Stomach (tissue), 9 donors: ENCODE measurements around the gene GOLGA6L10. TPM values are rescaled to one million over a fixed set of nuclear protein-coding genes. Genes with fewer than 3 reads are reported as not detected.

ENCODE experiments used
- DNase-seq, 2 donors: peaks; one replicate each; pipeline versions ENCODE4 v3.0.0 to v3.0.0-alpha.2; 2013 to 2019
- H3K27ac ChIP-seq, 5 donors: fragments of 200-600 bp in 4 of 5; sonication (generic) in 4 of 5; one replicate each; pipeline ENCODE4 v1.5.1; 2013 to 2019; ENCODE audit warnings: mild to moderate bottlenecking in 1 of 5, moderate library complexity in 1 of 5
- H3K27me3 ChIP-seq, 3 donors: fragments of 200-600 bp; sonication (generic); one replicate each; pipeline ENCODE4 v1.5.1; 2017 to 2019; ENCODE audit warnings: mixed run types in 1 of 3
- H3K36me3 ChIP-seq, 4 donors: fragments of 200-600 bp; sonication (generic); 1 replicate in 3 of 4; 2 replicates in 1 of 4; pipeline ENCODE4 v1.5.1; 2016 to 2019
- H3K4me1 ChIP-seq, 4 donors: fragments of 200-600 bp; sonication (generic); one replicate each; pipeline ENCODE4 v1.5.1; 2016 to 2019
- H3K4me3 ChIP-seq, 4 donors: fragments of 200-600 bp; sonication (generic) in 3 of 4; one replicate each; pipeline ENCODE4 v1.5.1; 2016 to 2019; ENCODE audit warnings: mild to moderate bottlenecking in 1 of 4
- H3K9me3 ChIP-seq, 4 donors: fragments of 200-600 bp; sonication (generic); one replicate each; pipeline ENCODE4 v1.5.1; 2016 to 2019
- EP300 ChIP-seq: sonication (generic); formaldehyde crosslinking; IDR thresholded peaks from one replicate; pipeline ENCODE4 v1.6.1; 2017; ENCODE audit warnings: antibody characterized with exemption
- POLR2A ChIP-seq, 4 donors: fragments of 450-650 bp; IDR thresholded peaks; one replicate each; pipeline ENCODE4 v1.6.1; 2016; ENCODE audit warnings: antibody characterized with exemption in 4 of 4, control low read depth in 2 of 4, mild to moderate bottlenecking in 1 of 4, moderate library complexity in 1 of 4
- POLR2AphosphoS5 ChIP-seq, 3 donors: sonication (generic); formaldehyde crosslinking; IDR thresholded peaks; one replicate each; pipeline ENCODE4 v1.6.1; 2016; ENCODE audit warnings: antibody characterized with exemption in 3 of 3
- WGBS, 5 donors: extraction: QIAGEN DNeasy Blood & Tissue Kit in 3 of 5; methylation state at CpG; one replicate each; pipeline versions ENCODE4 v1.1.5 to v1.1.7; 2013 to 2018; 5-methylcytosine and 5-hydroxymethylcytosine counted together
- intact Hi-C: fragments of 100-400 bp; cut with DNase I; formaldehyde crosslinking; loops from one replicate; pipeline ENCODE4 v1.15.1; 2023; ENCODE audit warnings: low total_unique reads
- polyA plus RNA-seq, 3 donors: library from polyadenylated mRNA; stranded (reverse); fragments of 200-250 nt; gene quantifications; one replicate each; pipeline ENCODE4 v1.2.3, GENCODE V29; 2013
- total RNA-seq, 5 donors: library from RNA; depleted of rRNA; stranded (reverse); fragments of >200 nt; gene quantifications; one replicate each; pipeline versions ENCODE4 v1.1.0 to v1.2.3, GENCODE V29; 2014 to 2016
- TF ChIP-seq, protein P1 (sequence below), 7 experiments: fragments of 450-650 bp in 4 of 7; fragments of 200-600 bp in 3 of 7; sonication (generic) in 3 of 7; IDR thresholded peaks; one replicate each; pipeline ENCODE4 v1.5.1; 2016 to 2019; ENCODE audit warnings: antibody characterized with exemption in 7 of 7, control low read depth in 2 of 7, mild to moderate bottlenecking in 1 of 7
- donor health status: healthy with polysubstance abuse.
- donor health status: Bipolar disorder and iron deficiency.
- donor health status: healthy.

The GOLGA6L10 gene
- total and polyA plus RNA-seq, 8 donors, result 1.0 to 11.6 (median 2.2) TPM; not detected in 1

DNA sequence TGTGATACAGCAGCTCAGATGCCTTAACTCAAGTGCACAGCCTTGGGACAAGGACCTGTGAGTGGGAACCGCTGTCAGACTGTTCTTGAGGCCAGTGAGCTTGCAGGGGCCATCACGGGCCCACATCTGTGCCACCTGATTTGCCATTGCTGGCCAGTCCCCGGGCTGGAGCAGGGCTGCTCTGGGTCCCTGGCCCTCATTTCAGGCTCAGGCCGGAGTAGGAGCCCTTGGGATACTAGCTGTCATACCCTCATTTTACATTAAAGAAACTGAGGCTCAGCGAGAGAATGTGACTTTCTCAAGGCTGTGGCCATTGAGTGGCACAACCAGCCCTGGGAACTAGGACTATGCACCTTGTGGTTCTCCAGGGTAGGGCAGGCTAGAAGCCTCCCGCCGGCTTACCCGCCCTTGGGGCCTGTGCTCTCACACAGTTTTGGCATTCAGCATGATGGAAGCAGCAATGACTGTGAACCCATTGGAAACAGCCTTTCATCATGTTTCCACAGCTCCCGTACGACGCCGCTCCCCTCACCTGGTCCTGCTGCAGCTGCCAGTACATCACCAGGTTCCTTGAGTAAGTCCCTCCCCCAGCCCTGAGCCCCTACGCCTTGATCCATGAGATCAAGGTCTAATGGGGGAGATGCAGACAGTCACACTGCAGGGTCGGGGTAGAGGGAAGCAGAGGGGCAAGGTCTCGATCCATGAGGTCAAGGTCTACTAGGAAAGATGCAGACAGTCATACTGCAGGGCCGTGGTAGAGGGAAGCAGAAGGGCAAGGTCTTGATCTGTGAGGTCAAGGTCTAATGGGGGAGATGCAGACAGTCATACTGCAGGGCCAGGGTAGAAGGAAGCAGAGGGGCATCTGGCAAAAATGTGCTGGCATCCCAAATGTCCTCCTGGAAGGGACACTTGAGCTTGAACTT lies 42.2 kb downstream of the GOLGA6L10 start:
- Histone ChIP-seq H3K4me3 (no peak overlapping the region), H3K27ac (no peak overlapping the region), H3K36me3 (no peaks in the 10 kb centered on the region), H3K27me3 (no peaks in the 10 kb centered on the region), H3K4me1 (no peaks in the 10 kb centered on the region), H3K9me3 (no peaks in the 10 kb centered on the region)
- intact Hi-C loops, result no loop called here
- TF ChIP-seq POLR2A (IDR thresholded peaks at IDR 0.05) (no peak), EP300 (no peak), POLR2AphosphoS5 (IDR thresholded peaks at IDR 0.05) (no peak)
- TF ChIP-seq, protein P1, sequence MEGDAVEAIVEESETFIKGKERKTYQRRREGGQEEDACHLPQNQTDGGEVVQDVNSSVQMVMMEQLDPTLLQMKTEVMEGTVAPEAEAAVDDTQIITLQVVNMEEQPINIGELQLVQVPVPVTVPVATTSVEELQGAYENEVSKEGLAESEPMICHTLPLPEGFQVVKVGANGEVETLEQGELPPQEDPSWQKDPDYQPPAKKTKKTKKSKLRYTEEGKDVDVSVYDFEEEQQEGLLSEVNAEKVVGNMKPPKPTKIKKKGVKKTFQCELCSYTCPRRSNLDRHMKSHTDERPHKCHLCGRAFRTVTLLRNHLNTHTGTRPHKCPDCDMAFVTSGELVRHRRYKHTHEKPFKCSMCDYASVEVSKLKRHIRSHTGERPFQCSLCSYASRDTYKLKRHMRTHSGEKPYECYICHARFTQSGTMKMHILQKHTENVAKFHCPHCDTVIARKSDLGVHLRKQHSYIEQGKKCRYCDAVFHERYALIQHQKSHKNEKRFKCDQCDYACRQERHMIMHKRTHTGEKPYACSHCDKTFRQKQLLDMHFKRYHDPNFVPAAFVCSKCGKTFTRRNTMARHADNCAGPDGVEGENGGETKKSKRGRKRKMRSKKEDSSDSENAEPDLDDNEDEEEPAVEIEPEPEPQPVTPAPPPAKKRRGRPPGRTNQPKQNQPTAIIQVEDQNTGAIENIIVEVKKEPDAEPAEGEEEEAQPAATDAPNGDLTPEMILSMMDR (IDR thresholded peaks at IDR 0.05), result no peak
- WGBS, 5 donors, result 88 to 95% (median 93%) methylated on average over 13 to 16 of the region's 16 CpGs
- DNase-seq, result no peak

- TF ChIP-seq POLR2A (IDR thresholded peaks at IDR 0.05) (no peak), EP300 (no peak), POLR2AphosphoS5 (IDR thresholded peaks at IDR 0.05) (no peak)
- TF ChIP-seq, protein P1 (IDR thresholded peaks at IDR 0.05), result no peak
- no peaks in the 10 kb centered on the region for H3K9me3 ChIP-seq
- no peaks in the 10 kb centered on the region for H3K4me1 ChIP-seq
- no peak overlapping the region for H3K27ac ChIP-seq
- intact Hi-C loops, result no loop called here
- 87 to 97% (median 91%) methylated on average over 5 to 7 of the region's 7 CpGs for WGBS, 5 donors
- no peak for DNase-seq
- no peaks in the 10 kb centered on the region for H3K36me3 ChIP-seq
- no peak overlapping the region for H3K4me3 ChIP-seq
- H3K27me3 ChIP-seq, result no peaks in the 10 kb centered on the region
Measured at GRCh38 chr15:82305621-82306048, 43.6 kb downstream of the GOLGA6L10 start.

GRCh38 chr15:82304778-82305090 lies 44.5 kb downstream of the GOLGA6L10 start:
- Histone ChIP-seq H3K4me1 (no peaks in the 10 kb centered on the region), H3K36me3 (no peaks in the 10 kb centered on the region), H3K27me3 (no peaks in the 10 kb centered on the region), H3K9me3 (no peaks in the 10 kb centered on the region), H3K4me3 (no peak overlapping the region), H3K27ac (no peak overlapping the region)
- TF ChIP-seq EP300, result no peak
- TF ChIP-seq, protein P1 (IDR thresholded peaks at IDR 0.05), result no peak
- TF ChIP-seq POLR2AphosphoS5 (IDR thresholded peaks at IDR 0.05), result no peak
- no peak for TF ChIP-seq POLR2A (IDR thresholded peaks at IDR 0.05)
- intact Hi-C loops, result no loop called here
- WGBS, 5 donors, result 86 to 92% (median 88%) methylated on average over 4 of the region's 4 CpGs
- no peak for DNase-seq

DNA sequence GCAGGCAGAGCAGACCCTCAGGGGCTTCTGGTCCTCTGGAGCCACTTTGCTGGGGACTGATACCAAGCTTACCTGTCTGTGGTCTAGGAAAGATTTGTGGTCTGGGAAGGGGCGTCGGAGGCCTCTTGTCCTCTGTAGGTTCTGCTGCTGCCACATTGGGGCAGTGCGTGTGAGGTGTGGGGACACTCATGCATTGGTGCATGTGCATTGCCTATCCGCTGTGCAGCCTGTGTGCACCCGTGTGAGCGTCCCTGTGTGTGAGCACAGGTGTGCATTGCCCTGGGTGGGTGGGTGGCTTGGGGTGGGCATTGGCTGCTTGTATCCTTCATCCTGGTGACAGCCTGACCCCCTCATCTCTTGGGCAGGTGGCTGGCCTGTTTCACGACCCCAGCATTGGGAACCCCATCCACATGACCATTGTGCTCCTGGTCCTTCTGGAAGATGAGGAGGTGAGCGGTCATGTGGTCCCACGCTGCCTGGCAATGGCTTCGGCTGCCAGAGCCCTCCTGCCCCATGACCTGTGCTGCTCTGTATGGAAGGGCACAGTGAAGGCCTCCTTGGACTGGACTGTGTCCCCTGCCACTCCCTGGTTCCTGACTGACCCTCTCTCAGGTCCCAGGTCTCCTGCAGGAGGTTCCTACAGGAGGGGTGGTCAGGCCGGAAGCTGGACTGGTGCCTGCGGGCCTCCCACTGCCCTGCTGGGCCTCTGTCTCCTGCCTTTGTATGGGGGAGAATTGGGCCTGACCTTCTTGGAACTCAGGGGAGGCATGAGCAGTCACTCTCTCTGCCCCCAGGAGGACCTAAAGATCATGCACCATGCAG lies 45.1 kb downstream of the GOLGA6L10 start:
- Histone ChIP-seq H3K4me3 (no peak overlapping the region), H3K36me3 (no peaks in the 10 kb centered on the region), H3K9me3 (no peaks in the 10 kb centered on the region), H3K27ac (no peak overlapping the region), H3K27me3 (no peaks in the 10 kb centered on the region), H3K4me1 (no peaks in the 10 kb centered on the region)
- DNase-seq, result no peak
- 87 to 96% (median 92%) methylated on average over 8 to 12 of the region's 12 CpGs for WGBS, 5 donors
- intact Hi-C loops, result no loop called here
- TF ChIP-seq, protein P1 (IDR thresholded peaks at IDR 0.05), result no peak
- TF ChIP-seq POLR2A (IDR thresholded peaks at IDR 0.05) (no peak), POLR2AphosphoS5 (IDR thresholded peaks at IDR 0.05) (no peak), EP300 (no peak)
